ENCODE results near the gene ROPN1B. TPM values are rescaled to one million over a fixed set of nuclear protein-coding genes. Genes with fewer than 3 reads are reported as not detected.

Gene ROPN1B
- total and polyA plus RNA-seq, 2 experiments from 2014 or later = not detected

DNA sequence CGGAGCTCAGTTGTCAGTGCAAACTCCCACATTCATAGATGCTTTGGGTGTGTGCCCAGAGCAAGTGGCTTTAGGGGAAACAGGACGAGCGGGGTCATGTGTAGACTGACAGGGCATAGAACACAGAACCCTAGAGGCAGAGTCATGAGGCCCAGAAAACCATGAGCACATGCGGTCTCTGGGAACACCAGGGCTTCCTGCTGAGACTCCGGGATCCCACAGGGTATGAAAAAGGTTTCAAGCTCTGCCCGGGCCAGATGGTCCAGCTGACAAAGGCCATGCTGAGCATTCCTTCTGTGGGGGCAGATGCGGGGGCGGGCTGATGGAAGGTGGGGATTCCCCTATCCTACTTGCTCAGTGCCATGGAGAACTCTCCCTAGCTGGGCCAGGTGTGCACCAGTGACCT lies 44.8 kb downstream of the ROPN1B start:
- Histone ChIP-seq H2AFZ (no peak overlapping the region), H3K4me3 (no peak overlapping the region), H3K27ac (ENCODE audit: low read depth) (no peak overlapping the region), H3K79me2 (replicated peaks; ENCODE audit: insufficient read depth) (no peaks in the 10 kb centered on the region), H4K20me1 (replicated peaks; ENCODE audit: insufficient read depth) (no peaks in the 10 kb centered on the region), H3K4me2 (no peak overlapping the region), H3K27me3 (ENCODE audit: insufficient read depth) (no peaks in the 10 kb centered on the region), H3K4me1 (ENCODE audit: insufficient read depth) (no peaks in the 10 kb centered on the region; the same call in 1 of the 2 replicates), H3F3A (replicated peaks; ENCODE audit: low read depth) (no peaks in the 10 kb centered on the region), H3K36me3 (ENCODE audit: insufficient read depth) (no peaks in the 10 kb centered on the region), H3K9me2 (ENCODE audit: insufficient read depth) (no peaks in the 10 kb centered on the region)
- Mint-ChIP-seq H3K36me3 (ENCODE audit: low read depth) (0 out of 3 replicates have a peak, but pooled peaks cover 4% of the 10 kb centered on the region), H3K4me3 (no peak overlapping the region), H3K27me3 (ENCODE audit: insufficient read depth, low read depth, poor library complexity) (peaks cover 5% of the 10 kb centered on the region), H3K9me3 (no peaks in the 10 kb centered on the region), H3K27ac (peak overlapping the region; percentile 15), H3K4me1 (peaks cover 15% of the 10 kb centered on the region)
- TF ChIP-seq, protein P1, sequence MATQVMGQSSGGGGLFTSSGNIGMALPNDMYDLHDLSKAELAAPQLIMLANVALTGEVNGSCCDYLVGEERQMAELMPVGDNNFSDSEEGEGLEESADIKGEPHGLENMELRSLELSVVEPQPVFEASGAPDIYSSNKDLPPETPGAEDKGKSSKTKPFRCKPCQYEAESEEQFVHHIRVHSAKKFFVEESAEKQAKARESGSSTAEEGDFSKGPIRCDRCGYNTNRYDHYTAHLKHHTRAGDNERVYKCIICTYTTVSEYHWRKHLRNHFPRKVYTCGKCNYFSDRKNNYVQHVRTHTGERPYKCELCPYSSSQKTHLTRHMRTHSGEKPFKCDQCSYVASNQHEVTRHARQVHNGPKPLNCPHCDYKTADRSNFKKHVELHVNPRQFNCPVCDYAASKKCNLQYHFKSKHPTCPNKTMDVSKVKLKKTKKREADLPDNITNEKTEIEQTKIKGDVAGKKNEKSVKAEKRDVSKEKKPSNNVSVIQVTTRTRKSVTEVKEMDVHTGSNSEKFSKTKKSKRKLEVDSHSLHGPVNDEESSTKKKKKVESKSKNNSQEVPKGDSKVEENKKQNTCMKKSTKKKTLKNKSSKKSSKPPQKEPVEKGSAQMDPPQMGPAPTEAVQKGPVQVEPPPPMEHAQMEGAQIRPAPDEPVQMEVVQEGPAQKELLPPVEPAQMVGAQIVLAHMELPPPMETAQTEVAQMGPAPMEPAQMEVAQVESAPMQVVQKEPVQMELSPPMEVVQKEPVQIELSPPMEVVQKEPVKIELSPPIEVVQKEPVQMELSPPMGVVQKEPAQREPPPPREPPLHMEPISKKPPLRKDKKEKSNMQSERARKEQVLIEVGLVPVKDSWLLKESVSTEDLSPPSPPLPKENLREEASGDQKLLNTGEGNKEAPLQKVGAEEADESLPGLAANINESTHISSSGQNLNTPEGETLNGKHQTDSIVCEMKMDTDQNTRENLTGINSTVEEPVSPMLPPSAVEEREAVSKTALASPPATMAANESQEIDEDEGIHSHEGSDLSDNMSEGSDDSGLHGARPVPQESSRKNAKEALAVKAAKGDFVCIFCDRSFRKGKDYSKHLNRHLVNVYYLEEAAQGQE (IDR thresholded peaks at IDR 0.05; ENCODE audit: unreplicated experiment) = no peak
- TF ChIP-seq EZH2phosphoT487 (IDR thresholded peaks at IDR 0.05; ENCODE audit: unreplicated experiment) (no peak), ZNF331 (CRISPR knock-in tag; IDR thresholded peaks at IDR 0.05; ENCODE audit: low read depth) (no peak), POLR2AphosphoS5 (IDR thresholded peaks at IDR 0.05; ENCODE audit: low read depth) (no peak), STAT1 (IDR thresholded peaks at IDR 0.05; ENCODE audit: unreplicated experiment) (no peak), ZNF114 (CRISPR knock-in tag; IDR thresholded peaks at IDR 0.05) (no peak), EZH2 (IDR thresholded peaks at IDR 0.05; ENCODE audit: low read depth, unreplicated experiment) (no peak), NANOG (IDR thresholded peaks at IDR 0.05; ENCODE audit: borderline replicate concordance) (no peak), JUNB (IDR thresholded peaks at IDR 0.05; ENCODE audit: unreplicated experiment) (no peak), CREB1 (CRISPR knock-in tag; IDR thresholded peaks at IDR 0.05; ENCODE audit: low read depth) (no peak)
- TF ChIP-seq, protein P2, sequence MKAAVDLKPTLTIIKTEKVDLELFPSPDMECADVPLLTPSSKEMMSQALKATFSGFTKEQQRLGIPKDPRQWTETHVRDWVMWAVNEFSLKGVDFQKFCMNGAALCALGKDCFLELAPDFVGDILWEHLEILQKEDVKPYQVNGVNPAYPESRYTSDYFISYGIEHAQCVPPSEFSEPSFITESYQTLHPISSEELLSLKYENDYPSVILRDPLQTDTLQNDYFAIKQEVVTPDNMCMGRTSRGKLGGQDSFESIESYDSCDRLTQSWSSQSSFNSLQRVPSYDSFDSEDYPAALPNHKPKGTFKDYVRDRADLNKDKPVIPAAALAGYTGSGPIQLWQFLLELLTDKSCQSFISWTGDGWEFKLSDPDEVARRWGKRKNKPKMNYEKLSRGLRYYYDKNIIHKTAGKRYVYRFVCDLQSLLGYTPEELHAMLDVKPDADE (IDR thresholded peaks at IDR 0.05) = no peak
- TF ChIP-seq, protein P3, sequence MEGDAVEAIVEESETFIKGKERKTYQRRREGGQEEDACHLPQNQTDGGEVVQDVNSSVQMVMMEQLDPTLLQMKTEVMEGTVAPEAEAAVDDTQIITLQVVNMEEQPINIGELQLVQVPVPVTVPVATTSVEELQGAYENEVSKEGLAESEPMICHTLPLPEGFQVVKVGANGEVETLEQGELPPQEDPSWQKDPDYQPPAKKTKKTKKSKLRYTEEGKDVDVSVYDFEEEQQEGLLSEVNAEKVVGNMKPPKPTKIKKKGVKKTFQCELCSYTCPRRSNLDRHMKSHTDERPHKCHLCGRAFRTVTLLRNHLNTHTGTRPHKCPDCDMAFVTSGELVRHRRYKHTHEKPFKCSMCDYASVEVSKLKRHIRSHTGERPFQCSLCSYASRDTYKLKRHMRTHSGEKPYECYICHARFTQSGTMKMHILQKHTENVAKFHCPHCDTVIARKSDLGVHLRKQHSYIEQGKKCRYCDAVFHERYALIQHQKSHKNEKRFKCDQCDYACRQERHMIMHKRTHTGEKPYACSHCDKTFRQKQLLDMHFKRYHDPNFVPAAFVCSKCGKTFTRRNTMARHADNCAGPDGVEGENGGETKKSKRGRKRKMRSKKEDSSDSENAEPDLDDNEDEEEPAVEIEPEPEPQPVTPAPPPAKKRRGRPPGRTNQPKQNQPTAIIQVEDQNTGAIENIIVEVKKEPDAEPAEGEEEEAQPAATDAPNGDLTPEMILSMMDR (conservative IDR thresholded peaks at IDR 0.05; ENCODE audit: low read depth in 2 of 2) = no peak
- TF ChIP-seq, protein P4, sequence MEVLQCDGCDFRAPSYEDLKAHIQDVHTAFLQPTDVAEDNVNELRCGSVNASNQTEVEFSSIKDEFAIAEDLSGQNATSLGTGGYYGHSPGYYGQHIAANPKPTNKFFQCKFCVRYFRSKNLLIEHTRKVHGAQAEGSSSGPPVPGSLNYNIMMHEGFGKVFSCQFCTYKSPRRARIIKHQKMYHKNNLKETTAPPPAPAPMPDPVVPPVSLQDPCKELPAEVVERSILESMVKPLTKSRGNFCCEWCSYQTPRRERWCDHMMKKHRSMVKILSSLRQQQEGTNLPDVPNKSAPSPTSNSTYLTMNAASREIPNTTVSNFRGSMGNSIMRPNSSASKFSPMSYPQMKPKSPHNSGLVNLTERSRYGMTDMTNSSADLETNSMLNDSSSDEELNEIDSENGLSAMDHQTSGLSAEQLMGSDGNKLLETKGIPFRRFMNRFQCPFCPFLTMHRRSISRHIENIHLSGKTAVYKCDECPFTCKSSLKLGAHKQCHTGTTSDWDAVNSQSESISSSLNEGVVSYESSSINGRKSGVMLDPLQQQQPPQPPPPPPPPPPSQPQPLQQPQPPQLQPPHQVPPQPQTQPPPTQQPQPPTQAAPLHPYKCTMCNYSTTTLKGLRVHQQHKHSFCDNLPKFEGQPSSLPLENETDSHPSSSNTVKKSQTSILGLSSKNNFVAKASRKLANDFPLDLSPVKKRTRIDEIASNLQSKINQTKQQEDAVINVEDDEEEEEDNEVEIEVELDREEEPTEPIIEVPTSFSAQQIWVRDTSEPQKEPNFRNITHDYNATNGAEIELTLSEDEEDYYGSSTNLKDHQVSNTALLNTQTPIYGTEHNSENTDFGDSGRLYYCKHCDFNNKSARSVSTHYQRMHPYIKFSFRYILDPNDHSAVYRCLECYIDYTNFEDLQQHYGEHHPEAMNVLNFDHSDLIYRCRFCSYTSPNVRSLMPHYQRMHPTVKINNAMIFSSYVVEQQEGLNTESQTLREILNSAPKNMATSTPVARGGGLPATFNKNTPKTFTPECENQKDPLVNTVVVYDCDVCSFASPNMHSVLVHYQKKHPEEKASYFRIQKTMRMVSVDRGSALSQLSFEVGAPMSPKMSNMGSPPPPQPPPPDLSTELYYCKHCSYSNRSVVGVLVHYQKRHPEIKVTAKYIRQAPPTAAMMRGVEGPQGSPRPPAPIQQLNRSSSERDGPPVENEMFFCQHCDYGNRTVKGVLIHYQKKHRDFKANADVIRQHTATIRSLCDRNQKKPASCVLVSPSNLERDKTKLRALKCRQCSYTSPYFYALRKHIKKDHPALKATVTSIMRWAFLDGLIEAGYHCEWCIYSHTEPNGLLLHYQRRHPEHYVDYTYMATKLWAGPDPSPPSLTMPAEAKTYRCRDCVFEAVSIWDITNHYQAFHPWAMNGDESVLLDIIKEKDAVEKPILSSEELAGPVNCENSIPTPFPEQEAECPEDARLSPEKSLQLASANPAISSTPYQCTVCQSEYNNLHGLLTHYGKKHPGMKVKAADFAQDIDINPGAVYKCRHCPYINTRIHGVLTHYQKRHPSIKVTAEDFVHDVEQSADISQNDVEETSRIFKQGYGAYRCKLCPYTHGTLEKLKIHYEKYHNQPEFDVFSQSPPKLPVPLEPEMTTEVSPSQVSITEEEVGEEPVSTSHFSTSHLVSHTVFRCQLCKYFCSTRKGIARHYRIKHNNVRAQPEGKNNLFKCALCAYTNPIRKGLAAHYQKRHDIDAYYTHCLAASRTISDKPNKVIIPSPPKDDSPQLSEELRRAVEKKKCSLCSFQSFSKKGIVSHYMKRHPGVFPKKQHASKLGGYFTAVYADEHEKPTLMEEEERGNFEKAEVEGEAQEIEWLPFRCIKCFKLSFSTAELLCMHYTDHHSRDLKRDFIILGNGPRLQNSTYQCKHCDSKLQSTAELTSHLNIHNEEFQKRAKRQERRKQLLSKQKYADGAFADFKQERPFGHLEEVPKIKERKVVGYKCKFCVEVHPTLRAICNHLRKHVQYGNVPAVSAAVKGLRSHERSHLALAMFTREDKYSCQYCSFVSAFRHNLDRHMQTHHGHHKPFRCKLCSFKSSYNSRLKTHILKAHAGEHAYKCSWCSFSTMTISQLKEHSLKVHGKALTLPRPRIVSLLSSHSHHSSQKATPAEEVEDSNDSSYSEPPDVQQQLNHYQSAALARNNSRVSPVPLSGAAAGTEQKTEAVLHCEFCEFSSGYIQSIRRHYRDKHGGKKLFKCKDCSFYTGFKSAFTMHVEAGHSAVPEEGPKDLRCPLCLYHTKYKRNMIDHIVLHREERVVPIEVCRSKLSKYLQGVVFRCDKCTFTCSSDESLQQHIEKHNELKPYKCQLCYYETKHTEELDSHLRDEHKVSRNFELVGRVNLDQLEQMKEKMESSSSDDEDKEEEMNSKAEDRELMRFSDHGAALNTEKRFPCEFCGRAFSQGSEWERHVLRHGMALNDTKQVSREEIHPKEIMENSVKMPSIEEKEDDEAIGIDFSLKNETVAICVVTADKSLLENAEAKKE (CRISPR knock-in tag; IDR thresholded peaks at IDR 0.05) = no peak
- ATAC-seq = peak; percentile 94
- peak; percentile 24 for DNase-seq (ENCODE audit: low spot score)

Measured in GM23338 (cell line).